Right lobe of liver (tissue), 4 donors: ENCODE data around the gene ZFAND6.

Source experiments
- POLR2A ChIP-seq: fragments of 450-650 bp; IDR thresholded peaks from one replicate; pipeline ENCODE4 v1.6.1; 2017; ENCODE audit warnings: antibody characterized with exemption, mild to moderate bottlenecking
- TF ChIP-seq, protein P1 (sequence below), 4 donors: fragments of 200-600 bp in 3 of 4; fragments of 450-650 bp in 1 of 4; IDR thresholded peaks; one replicate each; pipeline versions ENCODE4 v1.5.1 to v1.8.0; 2016 to 2022; ENCODE audit warnings: antibody characterized with exemption in 4 of 4, mild to moderate bottlenecking in 2 of 4
- donor health status: DM: no; HTN: no; CAD: no.
- donor health status: DM: no; HTN: no; CAD: no.
- donor health status: DM: no; HTN: yes; CAD: no.

GRCh38 chr15:80170596-80170995 lies 111.1 kb downstream of the ZFAND6 start:
- TF ChIP-seq, protein P1, sequence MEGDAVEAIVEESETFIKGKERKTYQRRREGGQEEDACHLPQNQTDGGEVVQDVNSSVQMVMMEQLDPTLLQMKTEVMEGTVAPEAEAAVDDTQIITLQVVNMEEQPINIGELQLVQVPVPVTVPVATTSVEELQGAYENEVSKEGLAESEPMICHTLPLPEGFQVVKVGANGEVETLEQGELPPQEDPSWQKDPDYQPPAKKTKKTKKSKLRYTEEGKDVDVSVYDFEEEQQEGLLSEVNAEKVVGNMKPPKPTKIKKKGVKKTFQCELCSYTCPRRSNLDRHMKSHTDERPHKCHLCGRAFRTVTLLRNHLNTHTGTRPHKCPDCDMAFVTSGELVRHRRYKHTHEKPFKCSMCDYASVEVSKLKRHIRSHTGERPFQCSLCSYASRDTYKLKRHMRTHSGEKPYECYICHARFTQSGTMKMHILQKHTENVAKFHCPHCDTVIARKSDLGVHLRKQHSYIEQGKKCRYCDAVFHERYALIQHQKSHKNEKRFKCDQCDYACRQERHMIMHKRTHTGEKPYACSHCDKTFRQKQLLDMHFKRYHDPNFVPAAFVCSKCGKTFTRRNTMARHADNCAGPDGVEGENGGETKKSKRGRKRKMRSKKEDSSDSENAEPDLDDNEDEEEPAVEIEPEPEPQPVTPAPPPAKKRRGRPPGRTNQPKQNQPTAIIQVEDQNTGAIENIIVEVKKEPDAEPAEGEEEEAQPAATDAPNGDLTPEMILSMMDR (IDR thresholded peaks at IDR 0.05) = no peak
- no peak for TF ChIP-seq POLR2A
